Prostate gland (tissue), 2 donors: ENCODE data around the gene CD63. TPM values are rescaled to one million over a fixed set of nuclear protein-coding genes. Genes with fewer than 3 reads are reported as not detected.

Source experiments
- DNase-seq: peaks from one replicate; pipeline ENCODE4 v3.0.0-alpha.2; 2019; ENCODE audit warnings: low spot score
- H3K27ac ChIP-seq, 2 donors: fragments of 200-600 bp; sonication (generic); 2 replicates each; pipeline ENCODE4 v1.5.1; 2017 to 2019
- H3K27me3 ChIP-seq: fragments of 200-600 bp; sonication (generic); replicated peaks from 2 replicates; pipeline ENCODE4 v1.5.1; 2019; ENCODE audit not compliant: insufficient read depth
- H3K36me3 ChIP-seq, 2 donors: fragments of 200-600 bp; sonication (generic); 1 replicate in 1 of 2; 2 replicates in 1 of 2; pipeline versions ENCODE4 v1.5.1 to v1.8.1; 2017 to 2019
- H3K4me1 ChIP-seq: fragments of 200-600 bp; sonication (generic); replicated peaks from 2 replicates; pipeline ENCODE4 v1.5.1; 2019
- H3K4me3 ChIP-seq, 2 donors: fragments of 200-600 bp; sonication (generic); 2 replicates each; pipeline ENCODE4 v1.5.1; 2017 to 2019
- H3K9me3 ChIP-seq: fragments of 200-600 bp; sonication (generic); 2 replicates; pipeline ENCODE4 v1.5.1; 2017
- CTCF ChIP-seq, 4 experiments: fragments of 200-600 bp in 2 of 4; fragments of 450-650 bp in 2 of 4; sonication (generic) in 2 of 4; IDR thresholded peaks; 1 replicate in 3 of 4; 2 replicates in 1 of 4; pipeline ENCODE4 v1.5.1; 2016 to 2019; ENCODE audit warnings: antibody characterized with exemption in 4 of 4, mild to moderate bottlenecking in 2 of 4, moderate library complexity in 2 of 4
- POLR2A ChIP-seq: fragments of 450-650 bp; IDR thresholded peaks from one replicate; pipeline ENCODE4 v1.6.1; 2016; ENCODE audit warnings: antibody characterized with exemption, mild to moderate bottlenecking
- POLR2AphosphoS5 ChIP-seq: sonication (generic); formaldehyde crosslinking; IDR thresholded peaks from one replicate; pipeline ENCODE4 v1.6.1; 2017; ENCODE audit warnings: antibody characterized with exemption
- WGBS: methylation state at CpG from one replicate; pipeline ENCODE4 v1.1.5; 2018; 5-methylcytosine and 5-hydroxymethylcytosine counted together
- intact Hi-C: fragments of 100-400 bp; cut with DNase I; formaldehyde crosslinking; loops from one replicate; pipeline ENCODE4 v1.14.2; 2022
- total RNA-seq, 2 donors: library from RNA; depleted of rRNA; stranded (reverse); fragments of >200 nt; gene quantifications; one replicate each; pipeline ENCODE4 v1.1.0, GENCODE V29; 2016

The CD63 gene
- total RNA-seq, 2 donors from 2014 or later: 485 to 585 TPM

- Histone ChIP-seq H3K4me1 (no peaks in the 10 kb centered on the region), H3K9me3 (no peaks in the 10 kb centered on the region), H3K36me3 (no peaks in the 10 kb centered on the region), H3K27ac (no peak overlapping the region), H3K27me3 (peaks cover 2% of the 10 kb centered on the region), H3K4me3 (no peak overlapping the region)
- no peak for TF ChIP-seq POLR2AphosphoS5
- TF ChIP-seq CTCF (IDR thresholded peaks at IDR 0.05): no peak
- TF ChIP-seq POLR2A: no peak
- no peak for DNase-seq
- 93% methylated on average over 16 of the region's 16 CpGs for WGBS
- intact Hi-C loops: no loop called here
Measured at GRCh38 chr12:55688716-55689655, 39.8 kb downstream of the CD63 start.

- H3K27ac ChIP-seq: no peak overlapping the region
Measured at GRCh38 chr12:55687746-55688145, 41.1 kb downstream of the CD63 start.

GRCh38 chr12:55686366-55687010, 42.3 kb downstream of the CD63 start:
- no peak for TF ChIP-seq POLR2A
- TF ChIP-seq POLR2AphosphoS5: no peak
- Histone ChIP-seq H3K4me3 (no peak overlapping the region), H3K27me3 (peaks cover 2% of the 10 kb centered on the region), H3K4me1 (no peaks in the 10 kb centered on the region), H3K9me3 (no peaks in the 10 kb centered on the region), H3K36me3 (no peaks in the 10 kb centered on the region), H3K27ac (no peak overlapping the region)
- WGBS: 92% methylated on average over 9 of the region's 9 CpGs
- no peak for DNase-seq
- intact Hi-C loops: no loop called here

More at GRCh38 chr12:55687746-55688145, 41.1 kb downstream of the CD63 start:
- H3K9me3 ChIP-seq: no peaks in the 10 kb centered on the region
- H3K36me3 ChIP-seq: no peaks in the 10 kb centered on the region
- no peak for DNase-seq
- intact Hi-C loops: no loop called here
- H3K4me1 ChIP-seq: no peaks in the 10 kb centered on the region
- peaks cover 2% of the 10 kb centered on the region for H3K27me3 ChIP-seq
- no peak overlapping the region for H3K4me3 ChIP-seq
- no peak for TF ChIP-seq CTCF (IDR thresholded peaks at IDR 0.05)
- TF ChIP-seq POLR2A: no peak
- no peak for TF ChIP-seq POLR2AphosphoS5

- Histone ChIP-seq H3K4me3 (no peak overlapping the region), H3K27ac (no peak overlapping the region), H3K4me1 (no peaks in the 10 kb centered on the region), H3K27me3 (peaks cover 2% of the 10 kb centered on the region), H3K36me3 (no peaks in the 10 kb centered on the region), H3K9me3 (no peaks in the 10 kb centered on the region)
- WGBS: 95% methylated on average over 5 of the region's 5 CpGs
- no peak for DNase-seq
- intact Hi-C loops: no loop called here
- TF ChIP-seq POLR2AphosphoS5: no peak
- no peak for TF ChIP-seq POLR2A
- no peak for TF ChIP-seq CTCF (IDR thresholded peaks at IDR 0.05)
Measured at GRCh38 chr12:55685671-55686070, 43.1 kb downstream of the CD63 start.

- H3K36me3 ChIP-seq: no peaks in the 10 kb centered on the region
- no peak overlapping the region for H3K27ac ChIP-seq
- 96% methylated on average over 16 of the region's 20 CpGs for WGBS
- no peaks in the 10 kb centered on the region for H3K4me1 ChIP-seq
- H3K4me3 ChIP-seq: no peak overlapping the region
- TF ChIP-seq POLR2AphosphoS5: no peak
- TF ChIP-seq CTCF (IDR thresholded peaks at IDR 0.05): no peak
- TF ChIP-seq POLR2A: no peak
- intact Hi-C loops: no loop called here
- no peak for DNase-seq
- H3K27me3 ChIP-seq: peaks cover 2% of the 10 kb centered on the region
- H3K9me3 ChIP-seq: no peaks in the 10 kb centered on the region
Measured at GRCh38 chr12:55684761-55685370, 43.9 kb downstream of the CD63 start.
